SK-N-SH (cell line): ENCODE measurements around the gene APH1A.
"Not testable (repeated sequence)": the region's sequence is repeated elsewhere in the genome, so short reads cannot be mapped to it uniquely, and the experiment has no call there.

ENCODE experiments used
- CTCF ChIP-seq: fragments of 200-600 bp; sonication (generic); IDR thresholded peaks from 2 replicates; pipeline ENCODE4 v1.6.1; 2017; ENCODE audit warnings: antibody characterized with exemption, mild to moderate bottlenecking, moderate library complexity
- RFX5 ChIP-seq: IDR thresholded peaks from 2 replicates; pipeline ENCODE4 v1.6.1; 2012; ENCODE audit warnings: mild to moderate bottlenecking, improper control_type of control experiment, low read length

GRCh38 chr1:150228246-150228645 lies 40.6 kb downstream of the APH1A start:
- not testable (repeated sequence) for TF ChIP-seq RFX5, CTCF
